Activated T-cell treated with anti-CD3 and anti-CD28 coated beads, Interleukin-2, amount 50 U/mL, for 24 hours (primary cell): ENCODE data around the gene TPCN1.

Experiments used
- DNase-seq: peaks from one replicate; pipeline ENCODE4 v3.0.0-alpha.2; 2020
- H3K27ac Mint-ChIP-seq: 2 replicates; pipeline ENCODE4 v1.8.0; 2020; ENCODE audit warnings: mild to moderate bottlenecking, mixed read lengths
- H3K27me3 Mint-ChIP-seq: 2 replicates; pipeline ENCODE4 v1.8.0; 2020; ENCODE audit warnings: mixed read lengths
- H3K36me3 Mint-ChIP-seq: 2 replicates; pipeline ENCODE4 v1.8.0; 2020; ENCODE audit warnings: low read depth, mixed read lengths
- H3K4me1 Mint-ChIP-seq: 2 replicates; pipeline ENCODE4 v1.8.0; 2020; ENCODE audit warnings: low read depth, mixed read lengths
- H3K4me3 Mint-ChIP-seq: 2 replicates; pipeline ENCODE4 v1.8.0; 2020; ENCODE audit warnings: mild to moderate bottlenecking, moderate library complexity, mixed read lengths
- H3K9me3 Mint-ChIP-seq: 2 replicates; pipeline ENCODE4 v1.8.0; 2020; ENCODE audit warnings: mixed read lengths

The TPCN1 gene

DNA sequence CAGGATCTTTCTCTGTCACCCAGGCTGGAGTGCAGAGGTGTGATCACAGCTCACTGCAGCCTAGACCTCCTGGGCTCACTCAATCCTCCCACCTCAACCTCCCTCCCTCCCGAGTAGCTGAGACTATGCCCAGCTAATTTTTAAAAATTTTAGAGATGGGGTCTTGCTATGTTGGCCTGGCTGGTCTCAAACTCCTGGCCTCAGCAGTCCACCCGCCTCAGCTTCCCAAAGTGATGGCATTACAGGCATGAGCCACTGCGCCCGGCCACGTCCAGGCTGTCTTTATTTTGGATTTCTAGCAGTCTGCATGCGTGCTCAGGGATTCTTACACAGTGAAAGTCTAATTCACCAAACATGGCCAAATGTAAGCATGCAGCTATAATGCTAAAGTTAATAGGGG lies 95.9 kb downstream of the TPCN1 start:
- no peak overlapping the region for H3K4me3 Mint-ChIP-seq
- DNase-seq: no peak
- H3K36me3 Mint-ChIP-seq: peaks cover 89% of the 10 kb centered on the region
- H3K4me1 Mint-ChIP-seq: no peaks in the 10 kb centered on the region
- H3K27me3 Mint-ChIP-seq: no peaks in the 10 kb centered on the region
- H3K27ac Mint-ChIP-seq: no peak overlapping the region
- no peaks in the 10 kb centered on the region for H3K9me3 Mint-ChIP-seq

DNA sequence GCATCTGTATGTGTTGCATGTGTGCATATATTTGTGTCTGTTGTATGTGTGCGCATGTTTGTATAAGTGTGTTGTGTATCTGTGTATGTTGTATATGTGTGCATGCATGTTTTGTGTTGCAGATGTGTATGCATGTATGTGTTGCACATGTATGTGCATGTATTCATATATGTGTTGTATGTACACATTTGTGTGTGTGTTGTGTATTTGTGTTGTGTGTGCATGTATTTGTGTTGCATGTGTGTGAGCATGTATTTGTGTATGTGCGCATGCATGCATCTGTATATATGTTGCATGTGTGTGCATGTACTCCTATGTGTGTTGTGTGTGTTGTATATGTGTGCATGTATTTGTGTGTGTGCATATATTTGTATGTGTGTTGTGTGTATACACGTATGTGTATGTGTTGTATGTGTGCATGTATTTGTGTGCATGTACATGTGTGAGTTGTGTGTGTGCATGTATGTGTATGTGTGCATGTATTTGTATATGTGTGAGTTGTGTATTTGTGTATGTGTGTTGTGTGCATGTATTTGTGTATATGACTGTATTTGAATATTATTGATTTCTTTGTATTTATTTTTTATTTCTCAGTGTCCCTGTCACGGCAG lies 96.9 kb downstream of the TPCN1 start:
- peaks cover 89% of the 10 kb centered on the region for H3K36me3 Mint-ChIP-seq
- H3K27me3 Mint-ChIP-seq: no peaks in the 10 kb centered on the region
- no peak for DNase-seq
- no peak overlapping the region for H3K27ac Mint-ChIP-seq
- no peaks in the 10 kb centered on the region for H3K9me3 Mint-ChIP-seq
- no peak overlapping the region for H3K4me3 Mint-ChIP-seq
- no peaks in the 10 kb centered on the region for H3K4me1 Mint-ChIP-seq

DNA sequence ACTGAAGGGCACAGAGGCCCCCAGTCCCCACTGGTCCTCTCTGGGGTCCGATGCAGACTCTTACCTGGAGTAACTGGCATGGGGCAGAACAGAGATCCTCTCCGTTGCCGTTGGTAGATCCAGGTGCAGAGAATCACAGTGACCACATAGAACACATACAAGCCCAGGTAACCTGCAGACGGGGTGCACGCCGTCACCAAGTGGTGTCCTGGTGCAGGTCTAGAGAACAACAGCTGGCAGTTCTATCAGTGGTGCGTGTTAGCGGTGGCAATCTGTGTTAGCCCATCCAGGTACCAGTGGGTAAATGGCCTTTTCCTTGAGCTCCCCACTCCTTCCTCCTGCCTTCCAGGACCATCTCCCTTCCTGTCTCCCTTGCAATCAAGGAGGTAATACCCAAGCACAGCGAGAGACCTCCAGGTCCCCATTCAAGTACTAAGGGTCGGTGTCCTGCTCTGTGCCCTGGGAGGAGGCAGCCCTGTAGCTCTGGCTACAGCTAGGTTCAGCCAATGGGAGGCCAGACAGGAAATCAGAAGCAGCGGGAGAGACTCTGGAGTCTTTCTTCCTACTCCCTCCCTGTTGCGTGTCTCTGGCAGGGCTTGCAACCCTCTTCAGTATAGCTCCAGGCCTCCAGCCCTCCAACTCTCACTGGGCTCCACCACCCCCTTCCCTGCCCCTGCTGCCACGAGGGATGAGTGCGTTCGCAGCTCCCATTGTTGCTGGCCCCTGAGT lies 97.8 kb downstream of the TPCN1 start:
- H3K36me3 Mint-ChIP-seq: peaks cover 88% of the 10 kb centered on the region
- DNase-seq: no peak
- peak overlapping the region; percentile 61 for H3K27ac Mint-ChIP-seq
- H3K4me1 Mint-ChIP-seq: peaks cover 4% of the 10 kb centered on the region
- H3K27me3 Mint-ChIP-seq: no peaks in the 10 kb centered on the region
- no peak overlapping the region for H3K4me3 Mint-ChIP-seq
- no peaks in the 10 kb centered on the region for H3K9me3 Mint-ChIP-seq

DNA sequence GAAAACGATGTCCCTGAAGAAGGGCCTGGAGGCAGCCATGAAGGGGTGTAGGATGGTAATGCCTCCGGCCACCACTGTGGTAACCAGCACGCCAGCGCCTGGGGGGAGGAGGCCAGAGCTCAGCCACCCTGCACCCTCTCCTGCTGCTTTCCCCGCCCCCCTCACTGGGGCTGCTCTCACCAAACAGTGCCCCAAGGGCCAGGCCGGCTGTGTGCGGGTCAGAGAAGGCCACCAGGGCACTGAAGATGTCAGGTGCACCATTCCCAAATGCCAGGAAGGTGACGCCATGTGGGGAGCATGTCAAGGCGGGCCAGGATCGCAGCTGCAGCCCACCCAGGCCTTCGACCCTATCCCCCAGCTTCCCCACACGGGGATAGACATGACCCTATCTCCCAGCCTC lies 99.1 kb downstream of the TPCN1 start:
- Mint-ChIP-seq H3K4me3 (no peak overlapping the region), H3K36me3 (peaks cover 82% of the 10 kb centered on the region), H3K27me3 (no peaks in the 10 kb centered on the region), H3K27ac (no peak overlapping the region), H3K9me3 (no peaks in the 10 kb centered on the region), H3K4me1 (peaks cover 9% of the 10 kb centered on the region)
- DNase-seq: no peak

DNA sequence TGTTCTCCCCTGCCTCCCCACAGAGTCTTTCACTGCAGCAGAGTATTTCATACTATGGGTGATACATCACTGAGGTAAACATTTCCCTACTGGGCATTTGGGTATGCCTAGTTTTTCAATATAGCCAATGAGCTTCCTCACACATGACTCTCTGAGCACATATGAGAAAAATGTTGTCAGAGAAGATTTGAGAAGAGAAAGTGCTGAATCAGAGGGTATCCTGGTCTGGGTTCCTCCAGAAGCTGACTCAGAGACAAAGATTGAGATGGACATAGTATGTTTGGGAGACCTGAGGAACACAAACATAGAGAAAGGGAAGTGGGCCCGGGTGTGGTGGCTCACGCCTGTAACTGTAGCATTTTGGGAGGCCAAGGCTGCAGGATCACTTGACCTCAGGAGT lies 101.1 kb downstream of the TPCN1 start:
- no peak for DNase-seq
- Mint-ChIP-seq H3K36me3 (peaks cover 79% of the 10 kb centered on the region), H3K4me3 (no peak overlapping the region), H3K9me3 (no peaks in the 10 kb centered on the region), H3K27ac (peak overlapping the region; percentile 54), H3K27me3 (no peaks in the 10 kb centered on the region), H3K4me1 (peaks cover 20% of the 10 kb centered on the region)

DNA sequence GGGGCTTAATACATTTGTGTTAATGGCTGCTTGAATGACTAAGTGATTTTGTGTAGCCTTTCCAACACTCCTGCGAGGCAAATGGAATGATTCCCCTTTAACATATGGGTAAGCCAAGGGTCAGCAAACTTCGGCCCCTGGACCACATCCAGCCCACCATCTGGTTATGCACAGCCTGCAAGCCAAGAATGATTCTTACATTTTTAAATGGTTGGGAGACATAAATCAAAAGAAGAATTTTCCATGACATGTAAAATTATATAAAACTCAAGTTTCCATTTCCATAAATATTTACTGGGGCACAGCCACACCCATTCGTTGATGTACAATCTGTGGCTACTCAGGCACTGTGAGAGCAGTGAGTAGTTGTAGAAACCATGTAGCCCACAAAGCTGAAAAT lies 104.7 kb downstream of the TPCN1 start:
- Mint-ChIP-seq H3K27ac (no peak overlapping the region), H3K4me3 (no peak overlapping the region), H3K9me3 (no peaks in the 10 kb centered on the region), H3K4me1 (peaks cover 34% of the 10 kb centered on the region), H3K36me3 (peaks cover 69% of the 10 kb centered on the region), H3K27me3 (no peaks in the 10 kb centered on the region)
- no peak for DNase-seq

DNA sequence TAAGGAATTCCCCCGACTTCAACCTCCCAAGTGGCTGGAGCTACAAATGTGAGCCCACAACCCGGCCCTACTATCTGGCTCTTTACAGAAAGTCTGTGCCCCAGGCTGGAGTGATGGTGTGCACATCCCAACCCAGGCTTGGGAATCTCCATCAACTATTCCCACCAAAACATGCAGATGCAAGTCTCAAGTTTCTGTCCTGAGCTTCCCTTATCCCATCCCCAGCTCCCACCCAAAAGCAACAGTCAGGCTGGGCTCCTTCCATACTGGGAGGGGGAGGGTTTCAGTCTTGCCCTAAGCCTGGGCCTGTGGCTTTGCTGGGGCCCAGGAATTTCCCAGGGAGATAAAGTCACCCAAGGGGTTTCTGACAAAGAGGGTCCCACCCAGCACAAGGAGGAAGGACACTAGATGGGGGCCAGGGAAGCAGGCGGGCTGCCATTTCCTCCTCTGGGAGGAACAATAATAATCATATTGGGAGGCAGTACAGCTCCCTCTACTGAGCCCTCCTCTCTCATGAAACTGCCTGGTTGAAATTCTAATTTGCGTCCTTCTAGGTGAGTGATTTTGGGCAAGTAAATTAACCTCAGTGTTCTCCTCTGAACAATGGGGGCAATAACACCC lies 105.6 kb downstream of the TPCN1 start:
- H3K36me3 Mint-ChIP-seq: peaks cover 68% of the 10 kb centered on the region
- no peaks in the 10 kb centered on the region for H3K9me3 Mint-ChIP-seq
- no peaks in the 10 kb centered on the region for H3K27me3 Mint-ChIP-seq
- no peak overlapping the region for H3K4me3 Mint-ChIP-seq
- no peak for DNase-seq
- peak overlapping the region; percentile 50 for H3K27ac Mint-ChIP-seq
- peaks cover 39% of the 10 kb centered on the region for H3K4me1 Mint-ChIP-seq

DNA sequence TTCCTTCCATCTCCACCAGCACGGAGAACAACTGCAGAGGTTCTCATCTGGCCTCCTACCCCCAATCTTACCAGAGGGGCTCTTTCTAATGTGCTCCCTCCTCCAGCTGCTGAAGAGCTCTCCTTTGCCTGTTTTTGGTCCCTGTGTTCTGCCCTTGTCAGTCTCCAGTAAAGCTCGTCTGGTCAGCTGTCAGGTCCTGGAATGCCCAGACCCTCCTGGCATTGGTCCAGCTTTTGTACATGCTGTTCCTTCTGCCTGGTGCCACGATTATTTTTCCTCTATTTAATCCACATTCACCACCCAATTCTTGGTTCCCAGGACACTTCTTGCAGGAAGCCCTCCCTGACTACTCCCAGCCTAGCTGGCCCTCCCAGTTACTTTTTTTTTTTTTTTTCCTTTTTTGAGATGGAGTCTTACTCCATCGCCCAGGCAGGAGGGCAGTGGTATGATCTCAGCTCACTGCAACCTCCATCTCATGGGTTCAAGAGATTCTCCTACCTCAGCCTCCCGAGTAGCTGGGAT lies 107.2 kb downstream of the TPCN1 start:
- Mint-ChIP-seq H3K27ac (peak overlapping the region; percentile 61), H3K4me1 (peaks cover 52% of the 10 kb centered on the region), H3K36me3 (peaks cover 64% of the 10 kb centered on the region), H3K4me3 (no peak overlapping the region), H3K9me3 (no peaks in the 10 kb centered on the region), H3K27me3 (no peaks in the 10 kb centered on the region)
- DNase-seq: no peak

DNA sequence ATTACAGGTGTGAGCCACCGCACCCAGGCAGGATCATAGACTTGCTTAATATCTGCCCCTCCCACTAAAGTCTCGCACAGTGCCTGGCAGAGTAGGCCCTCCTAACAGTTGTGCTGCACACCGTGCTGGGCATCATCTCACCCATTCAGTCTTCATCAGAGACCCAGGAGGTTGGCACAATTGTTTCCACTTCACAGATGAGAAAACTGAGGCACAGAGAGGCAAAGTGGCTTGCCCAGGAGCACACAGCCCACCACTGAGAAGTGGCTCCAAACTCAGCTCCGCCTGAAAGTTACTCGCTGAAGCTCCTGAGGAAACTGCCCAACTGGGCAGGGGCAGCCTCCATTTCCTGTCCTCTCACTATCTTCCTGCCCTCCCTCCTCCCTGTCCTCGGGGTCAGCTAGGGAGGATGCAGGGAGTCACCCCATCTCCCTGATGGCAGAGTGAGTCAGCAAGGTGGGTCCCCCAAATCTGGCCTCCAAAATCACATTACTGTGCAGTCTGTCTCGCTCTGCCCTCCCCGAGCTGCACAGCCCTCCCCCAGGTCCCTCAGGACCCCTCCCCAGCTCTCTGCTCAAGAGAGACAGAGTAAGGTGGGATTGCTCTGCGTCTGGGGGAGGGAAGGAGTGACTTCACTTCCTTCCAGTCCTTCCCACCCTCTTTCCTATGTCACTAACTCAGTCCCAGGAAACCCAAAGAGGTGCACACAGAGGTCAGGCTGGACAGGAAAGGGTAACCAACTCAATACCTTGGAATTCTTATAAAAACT lies 107.9 kb downstream of the TPCN1 start:
- Mint-ChIP-seq H3K9me3 (no peaks in the 10 kb centered on the region), H3K27ac (peak overlapping the region; percentile 85)

DNA sequence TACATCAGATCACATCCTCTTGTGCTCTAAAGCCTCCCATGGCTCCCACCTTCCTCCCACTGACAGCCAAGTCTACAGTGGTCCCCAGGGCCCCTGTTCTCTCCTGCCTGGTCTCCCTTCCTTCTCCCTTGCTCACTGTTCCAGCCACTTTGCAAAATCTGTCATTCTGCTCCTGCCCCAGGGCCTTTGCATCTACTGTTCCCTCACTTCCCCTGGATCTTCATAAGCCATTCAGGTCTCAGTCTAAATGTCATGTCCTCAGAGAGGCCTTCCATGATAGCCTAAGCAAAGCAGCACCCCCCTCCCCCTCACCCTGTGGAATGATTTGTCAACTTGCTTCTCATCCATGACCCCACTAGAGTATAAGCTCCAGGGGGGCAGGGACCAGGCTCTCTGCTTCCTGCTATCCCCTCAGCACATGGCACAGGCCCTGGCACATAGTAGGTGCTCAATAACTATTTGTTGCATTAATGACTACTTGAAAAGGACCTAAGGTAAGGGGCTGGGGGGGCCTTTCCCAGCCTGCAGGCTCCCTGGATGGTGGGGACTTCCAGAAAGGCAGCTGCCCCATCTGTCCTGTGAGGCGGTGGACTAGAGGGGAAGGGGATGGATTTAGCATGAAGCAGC lies 108.6 kb downstream of the TPCN1 start:
- Mint-ChIP-seq H3K4me3 (no peak overlapping the region), H3K9me3 (no peaks in the 10 kb centered on the region), H3K4me1 (peaks cover 55% of the 10 kb centered on the region), H3K27ac (peak overlapping the region; percentile 85), H3K36me3 (peaks cover 64% of the 10 kb centered on the region), H3K27me3 (no peaks in the 10 kb centered on the region)
- DNase-seq: no peak

More for the DNA sequence above, 107.9 kb downstream of the TPCN1 start:
- no peak for DNase-seq
- Mint-ChIP-seq H3K27me3 (no peaks in the 10 kb centered on the region), H3K4me1 (peaks cover 56% of the 10 kb centered on the region), H3K36me3 (peaks cover 62% of the 10 kb centered on the region), H3K4me3 (no peak overlapping the region)

DNA sequence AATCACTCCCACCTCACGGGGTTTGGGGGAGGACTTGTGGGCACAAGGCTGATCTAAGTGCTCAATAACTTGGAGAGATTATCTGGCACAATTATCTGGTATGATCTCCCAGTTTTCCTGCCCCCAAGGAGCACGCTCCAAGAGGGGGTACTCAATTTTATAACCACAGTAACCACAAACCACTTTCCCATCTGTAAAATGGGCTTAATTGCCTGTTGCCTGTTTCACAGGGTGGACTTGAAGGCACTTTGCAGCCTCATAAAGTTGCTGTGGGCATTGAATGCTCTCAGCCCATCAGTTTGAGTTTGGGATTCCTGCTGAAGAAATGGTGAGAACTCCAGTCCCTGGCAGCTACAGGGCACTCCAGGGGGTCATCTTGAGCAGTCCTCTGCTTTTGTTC lies 109.2 kb downstream of the TPCN1 start:
- no peak for DNase-seq
- Mint-ChIP-seq H3K27ac (no peak overlapping the region), H3K9me3 (no peaks in the 10 kb centered on the region), H3K27me3 (no peaks in the 10 kb centered on the region), H3K4me1 (peaks cover 54% of the 10 kb centered on the region), H3K36me3 (peaks cover 61% of the 10 kb centered on the region), H3K4me3 (no peak overlapping the region)

DNA sequence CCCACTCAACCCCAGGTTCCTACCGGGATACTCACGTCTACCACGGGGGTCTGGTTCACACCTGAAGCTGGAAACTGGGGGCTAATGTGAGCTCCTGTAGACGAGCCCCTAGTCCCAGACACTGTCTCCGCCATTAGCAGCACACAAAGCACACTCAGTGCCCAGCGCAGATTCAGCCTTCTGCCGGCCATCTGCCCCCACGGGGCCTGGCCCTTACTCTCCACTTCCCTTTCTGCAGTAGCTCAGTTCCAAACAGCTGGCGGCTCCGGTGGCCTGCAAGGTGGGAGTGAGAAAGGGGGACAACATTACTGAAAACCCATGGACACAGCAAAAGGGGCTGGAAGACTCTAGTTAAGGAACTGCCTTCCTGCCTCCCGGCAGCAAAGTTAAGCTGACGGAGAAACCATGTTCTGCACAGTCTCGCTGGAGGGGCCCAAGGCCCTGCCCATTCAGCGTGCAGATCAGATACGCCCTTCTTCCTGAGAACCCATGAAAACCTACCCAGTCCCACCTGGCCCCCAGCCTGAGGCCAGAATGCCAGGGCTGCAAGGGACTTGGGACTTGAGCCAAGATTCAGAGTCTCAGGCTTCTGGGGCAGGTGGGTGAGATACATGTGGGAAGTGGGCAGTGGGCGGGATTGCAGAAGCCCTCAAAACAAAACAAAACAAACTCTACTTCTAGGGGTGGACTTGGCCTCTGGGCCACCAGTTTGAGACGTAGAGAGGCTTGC lies 111.6 kb downstream of the TPCN1 start:
- Mint-ChIP-seq H3K27me3 (no peaks in the 10 kb centered on the region), H3K27ac (peak overlapping the region; percentile 44), H3K4me1 (peaks cover 47% of the 10 kb centered on the region), H3K36me3 (peaks cover 48% of the 10 kb centered on the region), H3K4me3 (peak overlapping the region; percentile 98), H3K9me3 (no peaks in the 10 kb centered on the region)
- no peak for DNase-seq

DNA sequence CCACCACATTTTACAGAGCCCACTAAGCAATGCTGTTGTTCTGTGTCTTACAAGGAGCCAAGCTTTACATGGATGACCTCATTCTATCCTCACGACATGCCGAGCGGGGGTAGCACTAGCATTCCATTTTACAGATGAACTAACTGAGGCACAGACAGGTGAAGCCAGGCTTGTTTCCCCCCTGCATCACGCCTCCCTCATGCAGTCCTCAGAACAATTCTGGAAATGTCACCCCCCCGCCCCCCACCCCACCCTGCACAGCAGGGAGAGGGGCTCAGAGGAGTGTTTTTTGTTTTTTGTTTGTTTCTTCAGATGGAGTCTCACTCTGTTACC lies 112.1 kb downstream of the TPCN1 start:
- no peak for DNase-seq
- Mint-ChIP-seq H3K27me3 (no peaks in the 10 kb centered on the region), H3K27ac (peak overlapping the region; percentile 44), H3K4me1 (peaks cover 46% of the 10 kb centered on the region), H3K36me3 (peaks cover 45% of the 10 kb centered on the region), H3K9me3 (no peaks in the 10 kb centered on the region), H3K4me3 (peak overlapping the region; percentile 98)
